Fibroblast of mammary gland (primary cell): ENCODE measurements around the gene TMEM220.

Source experiments
- DNase-seq: peaks from one replicate; pipeline ENCODE4 v3.0.0-alpha.2; 2010; ENCODE audit warnings: low read depth
- H3K4me3 ChIP-seq: 2 replicates; pipeline ENCODE4 v1.5.1; 2011; ENCODE audit warnings: low read depth, mild to moderate bottlenecking, low read length, moderate library complexity; ENCODE audit not compliant: control insufficient read depth
- TF ChIP-seq, protein P1 (sequence below): conservative IDR thresholded peaks from 2 replicates; pipeline ENCODE4 v1.5.1; 2011; ENCODE audit warnings: low read depth, low read length, inconsistent platforms; ENCODE audit not compliant: control insufficient read depth, insufficient read depth

TMEM220 gene

DNA sequence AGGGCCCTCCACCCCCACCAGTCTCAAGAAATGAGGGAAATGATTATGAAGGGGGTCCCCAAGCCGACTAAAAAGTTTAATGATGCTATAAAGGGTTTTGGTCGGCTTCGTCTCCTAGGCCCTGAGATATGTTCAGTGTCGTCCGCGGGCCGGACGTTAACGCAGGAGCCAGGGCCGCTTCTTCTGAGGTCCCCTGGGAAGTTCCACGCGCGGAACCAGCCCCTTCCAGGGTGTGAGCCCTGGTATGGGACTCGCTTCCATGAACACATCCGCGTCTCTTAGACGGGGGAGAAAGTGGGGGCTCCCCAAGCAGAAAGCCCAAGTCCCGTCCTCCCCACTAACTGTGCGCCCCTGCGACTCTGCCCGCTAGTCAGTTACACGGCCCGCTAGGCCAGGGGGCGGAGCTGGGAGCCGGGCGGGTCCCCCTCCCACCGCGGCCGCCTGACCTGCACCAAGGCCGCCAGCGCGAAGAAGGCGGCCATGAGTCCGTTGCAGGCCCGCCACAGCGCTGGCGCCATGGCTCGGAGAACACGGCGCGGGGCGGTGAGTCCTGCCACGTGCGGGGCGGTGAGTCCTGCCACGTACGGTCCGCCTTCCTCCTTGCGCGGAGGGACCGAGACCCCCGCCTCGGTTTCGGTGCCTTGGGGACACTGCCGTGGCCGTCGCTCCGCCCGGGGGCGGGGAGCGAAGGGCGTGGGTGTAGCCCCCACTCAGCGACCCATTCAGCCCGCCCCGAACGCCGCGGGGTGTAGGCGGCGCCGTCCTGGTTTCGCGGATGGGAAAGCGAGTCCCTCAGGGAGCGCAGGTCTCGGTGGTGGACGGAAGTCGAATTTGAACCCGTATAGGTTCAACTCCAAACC lies at the start of gene TMEM220:
Gene TMEM220 (minus strand): TSS at position 690 of the 860 bp plus-strand sequence. CDS start 172 bp downstream, at position 518.
- peak within 1 kb of the TSS; percentile 64 for H3K4me3 ChIP-seq
- TF ChIP-seq, protein P1, sequence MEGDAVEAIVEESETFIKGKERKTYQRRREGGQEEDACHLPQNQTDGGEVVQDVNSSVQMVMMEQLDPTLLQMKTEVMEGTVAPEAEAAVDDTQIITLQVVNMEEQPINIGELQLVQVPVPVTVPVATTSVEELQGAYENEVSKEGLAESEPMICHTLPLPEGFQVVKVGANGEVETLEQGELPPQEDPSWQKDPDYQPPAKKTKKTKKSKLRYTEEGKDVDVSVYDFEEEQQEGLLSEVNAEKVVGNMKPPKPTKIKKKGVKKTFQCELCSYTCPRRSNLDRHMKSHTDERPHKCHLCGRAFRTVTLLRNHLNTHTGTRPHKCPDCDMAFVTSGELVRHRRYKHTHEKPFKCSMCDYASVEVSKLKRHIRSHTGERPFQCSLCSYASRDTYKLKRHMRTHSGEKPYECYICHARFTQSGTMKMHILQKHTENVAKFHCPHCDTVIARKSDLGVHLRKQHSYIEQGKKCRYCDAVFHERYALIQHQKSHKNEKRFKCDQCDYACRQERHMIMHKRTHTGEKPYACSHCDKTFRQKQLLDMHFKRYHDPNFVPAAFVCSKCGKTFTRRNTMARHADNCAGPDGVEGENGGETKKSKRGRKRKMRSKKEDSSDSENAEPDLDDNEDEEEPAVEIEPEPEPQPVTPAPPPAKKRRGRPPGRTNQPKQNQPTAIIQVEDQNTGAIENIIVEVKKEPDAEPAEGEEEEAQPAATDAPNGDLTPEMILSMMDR, result no peak
- DNase-seq, result peak; percentile 63

DNA sequence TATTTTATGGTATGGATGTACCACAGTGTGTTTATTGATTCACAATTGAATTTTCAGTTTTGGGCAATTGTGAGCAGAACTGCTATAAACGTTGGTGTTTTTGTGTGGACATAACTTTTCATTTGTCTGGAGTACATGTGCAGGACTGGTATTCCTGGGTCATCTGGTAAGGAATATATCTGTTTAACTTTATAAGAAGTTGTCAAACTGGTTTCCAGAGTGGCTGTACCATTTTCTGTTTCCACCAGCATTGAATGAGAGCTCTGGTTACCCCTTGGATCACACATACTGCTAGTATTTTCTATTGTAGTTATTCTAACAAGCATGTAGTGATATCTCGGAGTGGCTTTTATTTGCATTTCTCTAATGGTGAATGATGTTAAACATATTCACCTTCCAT lies 49.8 kb upstream of the TMEM220 start:
- TF ChIP-seq, protein P1, result no peak
- no peak overlapping the region for H3K4me3 ChIP-seq
- DNase-seq, result no peak

- H3K4me3 ChIP-seq, result no peak overlapping the region
- DNase-seq, result no peak
- TF ChIP-seq, protein P1, result no peak
These were observed 48.1 kb upstream of the TMEM220 start for GRCh38 chr17:10777890-10778289.

- no peak for DNase-seq
- no peak overlapping the region for H3K4me3 ChIP-seq
- TF ChIP-seq, protein P1, result no peak
These were observed 47.4 kb upstream of the TMEM220 start for GRCh38 chr17:10777131-10777807.

GRCh38 chr17:10776381-10776780 lies 46.6 kb upstream of the TMEM220 start:
- TF ChIP-seq, protein P1, result no peak

DNA sequence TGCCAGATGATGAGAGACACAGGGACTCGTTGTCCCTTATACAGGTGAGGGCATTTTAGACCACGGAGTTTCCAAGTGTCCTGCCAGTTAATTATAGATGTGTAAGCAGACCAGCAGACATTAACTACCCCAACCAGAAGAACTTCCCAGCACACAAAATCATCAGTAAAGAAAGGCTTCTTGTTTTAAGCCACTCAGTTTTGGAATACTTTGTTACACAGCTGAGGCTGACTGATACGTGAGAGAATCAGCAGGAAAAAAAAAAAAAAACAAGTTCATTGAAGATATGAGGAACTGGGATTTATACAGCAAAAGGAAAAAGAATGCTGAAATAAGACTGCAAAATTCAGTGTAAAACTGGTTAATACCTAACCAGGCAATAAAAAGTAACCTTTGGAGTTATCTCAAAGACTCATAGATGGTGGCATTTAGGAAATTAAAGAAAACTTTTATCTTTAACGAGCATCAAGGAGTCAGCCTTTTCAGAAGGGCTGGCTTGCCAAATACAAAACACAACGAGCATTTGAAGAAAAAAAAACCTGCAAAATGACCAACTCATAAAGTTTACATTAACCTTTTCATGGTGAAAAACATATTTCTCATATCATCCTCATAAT lies 46.0 kb upstream of the TMEM220 start:
- no peak for DNase-seq
- TF ChIP-seq, protein P1, result no peak
- no peak overlapping the region for H3K4me3 ChIP-seq

More at GRCh38 chr17:10776381-10776780, 46.6 kb upstream of the TMEM220 start:
- no peak for DNase-seq
- no peak overlapping the region for H3K4me3 ChIP-seq
